NT2/D1 (cell line): ENCODE data around the gene KIFBP.

ENCODE experiments used
- DNase-seq: peaks from one replicate; pipeline ENCODE4 v3.0.0-alpha.2; 2011; ENCODE audit warnings: low read depth, low spot score
- H3K27me3 ChIP-seq: 2 replicates; pipeline ENCODE4 v1.6.0; 2011; ENCODE audit warnings: mild to moderate bottlenecking; ENCODE audit not compliant: insufficient read length, insufficient read depth
- H3K36me3 ChIP-seq: 2 replicates; pipeline ENCODE4 v1.6.1; 2011; ENCODE audit warnings: mild to moderate bottlenecking, low read length, mixed read lengths; ENCODE audit not compliant: insufficient read depth, insufficient read length
- H3K4me1 ChIP-seq: 2 replicates; pipeline ENCODE4 v1.5.1; 2011; ENCODE audit not compliant: insufficient read depth, insufficient read length
- H3K4me3 ChIP-seq: 2 replicates; pipeline ENCODE4 v1.5.1; 2011; ENCODE audit warnings: low read depth; ENCODE audit not compliant: insufficient read length
- H3K9ac ChIP-seq: 2 replicates; pipeline ENCODE4 v1.6.0; 2011; ENCODE audit warnings: low read depth; ENCODE audit not compliant: insufficient read length
- H3K9me3 ChIP-seq: 2 replicates; pipeline ENCODE4 v1.5.1; 2011; ENCODE audit warnings: mild to moderate bottlenecking, low read length; ENCODE audit not compliant: insufficient read depth
- SUZ12 ChIP-seq: IDR thresholded peaks from 2 replicates; pipeline ENCODE4 v1.6.1; 2011; ENCODE audit not compliant: insufficient read length, insufficient read depth; ENCODE audit errors: extremely low read depth
- YY1 ChIP-seq: IDR thresholded peaks from 2 replicates; pipeline ENCODE4 v1.6.1; 2011; ENCODE audit not compliant: insufficient read length, insufficient read depth
- ZNF274 ChIP-seq: IDR thresholded peaks from 2 replicates; pipeline ENCODE4 v1.6.1; 2011; ENCODE audit warnings: mild to moderate bottlenecking, low read depth, low read length

KIFBP gene

DNA sequence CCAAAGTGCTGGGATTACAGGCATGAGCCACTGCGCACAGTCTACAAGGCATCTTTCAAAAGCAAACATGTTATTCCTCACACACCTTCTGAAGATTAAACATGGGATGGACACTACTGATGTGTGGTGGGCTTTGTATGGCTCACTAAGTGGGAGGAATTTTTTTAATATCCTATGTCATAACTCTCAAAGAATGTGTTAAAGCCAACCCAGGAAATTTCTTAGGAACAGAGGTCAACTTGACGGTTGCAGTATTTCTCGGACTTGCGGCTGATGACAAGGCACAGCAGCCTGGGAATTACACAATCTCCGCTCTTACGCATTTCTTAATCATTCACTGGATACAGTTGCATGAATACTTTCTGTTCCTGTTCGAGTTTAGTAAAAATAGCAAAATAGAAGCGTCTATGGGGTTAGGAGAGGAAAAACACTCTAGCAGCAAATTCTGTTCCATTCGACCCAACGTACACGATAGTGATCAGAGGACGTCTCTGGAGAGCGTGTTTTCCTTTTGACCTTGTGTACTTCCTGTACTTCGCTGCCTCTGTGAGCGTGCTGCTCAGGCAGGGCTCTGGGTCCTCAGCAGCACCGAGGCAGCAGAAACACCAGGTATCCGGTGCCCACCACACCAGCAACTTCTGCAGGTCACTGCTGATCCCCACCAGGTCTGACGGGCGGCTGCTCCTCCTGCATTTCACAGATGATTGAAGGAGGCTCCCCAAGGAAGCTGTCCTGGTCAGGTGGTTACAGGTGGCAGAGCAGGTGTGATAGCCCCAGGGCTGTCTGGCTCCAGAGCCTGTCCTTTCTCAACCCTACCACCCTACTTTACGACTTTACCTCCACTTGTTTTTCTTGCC, 72.9 kb downstream of the KIFBP start:
- Histone ChIP-seq H3K36me3 (no peaks in the 10 kb centered on the region), H3K4me1 (peaks cover 5% of the 10 kb centered on the region), H3K27me3 (no peaks in the 10 kb centered on the region), H3K4me3 (no peak overlapping the region), H3K9ac (no peak overlapping the region), H3K9me3 (no peaks in the 10 kb centered on the region)
- no peak for DNase-seq
- TF ChIP-seq YY1 = no peak
- TF ChIP-seq SUZ12 = no peak
- TF ChIP-seq ZNF274 = no peak

DNA sequence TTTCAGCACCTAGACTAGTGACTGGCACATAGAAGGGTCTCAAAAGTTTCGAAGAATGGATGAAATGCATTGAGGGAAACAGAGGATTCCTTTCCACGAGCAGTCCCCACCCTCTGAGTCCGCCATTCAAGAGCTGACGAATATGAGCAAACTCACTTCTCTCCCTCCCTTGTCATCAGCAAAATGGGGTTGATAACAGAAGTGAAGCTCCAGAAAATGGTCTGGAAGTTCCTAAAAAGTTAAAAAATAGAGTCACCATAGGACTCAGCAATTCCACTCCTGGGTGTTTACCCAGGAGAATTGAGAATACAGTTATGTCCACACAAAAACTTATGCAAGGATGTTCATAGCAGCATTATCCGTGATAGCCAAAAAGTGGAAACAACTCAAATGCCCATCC, 74.3 kb downstream of the KIFBP start:
- no peak for DNase-seq
- H3K9ac ChIP-seq = no peak overlapping the region
- H3K9me3 ChIP-seq = no peaks in the 10 kb centered on the region
- TF ChIP-seq YY1 = no peak
- no peak for TF ChIP-seq ZNF274
- TF ChIP-seq SUZ12 = no peak
- H3K4me3 ChIP-seq = no peak overlapping the region
- no peaks in the 10 kb centered on the region for H3K27me3 ChIP-seq
- no peaks in the 10 kb centered on the region for H3K36me3 ChIP-seq
- peaks cover 2% of the 10 kb centered on the region for H3K4me1 ChIP-seq

DNA sequence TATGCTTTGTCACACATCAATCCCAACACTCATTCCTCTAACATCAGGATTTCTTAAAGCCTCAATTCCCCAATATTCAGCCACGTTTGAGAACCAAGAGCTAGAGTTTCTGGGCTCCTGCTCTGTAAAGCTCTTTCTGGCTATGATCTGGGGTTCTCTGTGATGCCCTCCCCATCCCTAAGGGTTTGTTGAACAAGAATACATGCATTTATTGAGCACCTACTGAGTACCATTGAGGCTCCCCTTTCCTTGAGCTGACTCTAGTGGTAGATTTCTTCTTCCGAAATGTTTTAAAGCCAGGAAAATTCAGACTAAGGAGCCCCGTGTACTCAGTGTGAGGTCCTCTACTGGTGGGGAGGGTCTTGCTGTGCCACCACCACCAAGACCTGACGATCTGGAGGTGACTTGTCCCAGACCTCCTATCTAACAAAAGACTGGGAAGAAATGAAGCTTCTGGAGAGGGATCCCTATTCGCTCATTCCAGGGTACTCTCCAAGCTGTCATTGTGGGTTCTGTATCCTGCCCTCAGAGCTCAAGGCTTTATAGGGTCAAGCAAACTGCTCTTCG, 76.2 kb downstream of the KIFBP start:
- Histone ChIP-seq H3K36me3 (no peaks in the 10 kb centered on the region), H3K9ac (no peak overlapping the region), H3K4me3 (no peak overlapping the region), H3K4me1 (peaks cover 7% of the 10 kb centered on the region), H3K9me3 (no peaks in the 10 kb centered on the region), H3K27me3 (no peaks in the 10 kb centered on the region)
- TF ChIP-seq YY1 (no peak), ZNF274 (no peak), SUZ12 (no peak)
- no peak for DNase-seq

DNA sequence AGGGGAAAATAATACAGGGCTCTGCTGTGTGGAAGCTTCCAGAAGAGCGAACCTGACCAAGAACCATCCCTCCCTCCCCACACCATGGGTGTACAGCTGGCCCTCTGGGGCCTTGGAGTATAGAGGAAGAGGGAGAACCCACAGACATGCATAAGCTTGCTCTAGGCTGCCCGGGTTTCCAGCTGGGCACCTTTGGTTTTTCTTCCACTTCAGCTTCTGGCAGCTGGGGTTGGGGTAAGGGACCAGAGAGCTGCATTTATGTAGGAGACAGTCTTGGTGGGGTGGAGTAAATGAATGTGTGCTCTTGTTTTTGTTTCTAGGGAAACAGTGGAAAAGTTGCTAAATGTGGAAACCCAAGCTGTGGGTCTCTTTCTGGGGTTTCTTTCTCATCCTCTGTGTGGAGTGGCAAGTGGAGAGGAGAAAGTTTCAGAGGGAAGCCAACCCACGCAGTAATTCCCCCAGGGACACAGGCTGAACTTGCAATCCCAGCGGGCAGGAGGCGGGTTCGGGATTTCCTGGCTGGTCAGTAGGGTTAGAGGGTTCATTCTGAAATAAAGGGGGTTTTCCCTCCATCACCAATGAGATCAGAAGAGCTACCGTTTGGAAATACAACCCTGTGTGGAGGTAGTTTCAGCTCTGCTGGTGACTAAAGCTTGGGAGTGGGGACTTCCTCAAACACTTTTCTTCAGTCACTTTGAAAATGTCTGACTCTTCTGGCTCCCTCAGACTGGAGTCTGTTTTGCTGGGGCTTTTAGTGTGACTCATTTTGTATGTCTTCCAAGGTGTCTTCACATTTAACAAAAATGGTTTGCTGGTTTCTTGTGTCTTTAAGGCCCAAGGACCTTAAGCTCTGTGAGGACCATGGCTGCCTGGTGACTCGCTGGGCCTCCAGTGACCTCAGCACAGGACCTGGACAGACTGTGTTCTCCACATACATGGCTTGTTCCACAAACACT, 77.1 kb downstream of the KIFBP start:
- no peaks in the 10 kb centered on the region for H3K36me3 ChIP-seq
- H3K27me3 ChIP-seq = no peaks in the 10 kb centered on the region
- no peak overlapping the region for H3K4me3 ChIP-seq
- TF ChIP-seq SUZ12 = no peak
- no peak for TF ChIP-seq YY1
- no peak for TF ChIP-seq ZNF274
- H3K4me1 ChIP-seq = peaks cover 7% of the 10 kb centered on the region
- no peak overlapping the region for H3K9ac ChIP-seq
- no peak for DNase-seq
- H3K9me3 ChIP-seq = no peaks in the 10 kb centered on the region
